Epithelial cell of proximal tubule (primary cell): ENCODE results near the gene GATAD2B. TPM values are rescaled to one million over a fixed set of nuclear protein-coding genes. Genes with fewer than 3 reads are reported as not detected.

ENCODE experiments used
- DNase-seq: peaks from one replicate; pipeline ENCODE4 v3.0.0-alpha.2; 2011; ENCODE audit warnings: low read depth
- H3K4me3 ChIP-seq: 2 replicates; pipeline ENCODE4 v1.5.1; 2011; ENCODE audit warnings: low read depth, mild to moderate bottlenecking, low read length
- total RNA-seq: library from RNA; depleted of rRNA; stranded (reverse); fragments of >200 nt; gene quantifications from 2 replicates; pipeline ENCODE4 v1.2.3, GENCODE V29; 2015
- TF ChIP-seq, protein P1 (sequence below): conservative IDR thresholded peaks from 2 replicates; pipeline ENCODE4 v1.5.1; 2012; ENCODE audit warnings: low read depth, mild to moderate bottlenecking, low read length

GATAD2B gene
- total RNA-seq, 1 donor from 2014 or later: 6.8 TPM

DNA sequence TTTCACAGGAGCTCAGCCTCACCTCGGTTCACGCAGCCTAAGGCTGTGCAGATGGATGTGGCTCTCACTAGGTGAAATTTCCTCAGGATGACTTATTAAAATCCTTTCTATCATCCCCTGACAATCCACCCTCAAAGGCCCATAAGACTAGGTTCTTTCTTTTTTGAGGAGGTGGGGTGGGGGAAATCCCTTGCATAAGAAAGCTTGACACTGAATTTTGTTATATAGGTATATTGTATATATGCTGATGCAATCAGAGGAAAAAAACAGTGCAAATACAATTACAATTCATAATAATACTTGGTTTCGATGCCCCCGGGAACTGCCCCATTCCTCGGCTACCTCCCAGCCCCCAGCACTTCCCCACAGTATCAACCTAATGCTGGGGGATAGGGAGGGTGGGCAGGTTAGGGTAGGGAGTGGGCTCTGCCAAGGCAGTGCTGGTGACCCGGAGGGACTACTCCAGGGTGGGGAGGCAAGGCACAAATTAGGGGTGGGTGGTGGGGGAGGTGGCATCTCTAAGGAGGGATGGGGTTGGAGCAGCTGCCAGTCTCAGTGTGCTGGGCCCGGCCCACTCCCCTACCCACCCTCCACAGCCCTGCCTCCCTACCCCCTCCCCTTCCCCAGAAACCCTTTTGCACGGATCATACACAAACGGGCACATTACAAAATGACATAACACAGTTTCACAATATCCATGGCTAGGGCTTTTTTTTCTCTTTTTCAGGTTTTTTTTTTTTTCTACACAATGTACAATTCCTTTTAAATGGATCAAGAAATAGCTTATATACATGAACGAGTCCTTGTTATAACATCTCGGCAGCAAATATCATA, 116.7 kb downstream of the GATAD2B start:
- H3K4me3 ChIP-seq: no peak overlapping the region
- TF ChIP-seq, protein P1, sequence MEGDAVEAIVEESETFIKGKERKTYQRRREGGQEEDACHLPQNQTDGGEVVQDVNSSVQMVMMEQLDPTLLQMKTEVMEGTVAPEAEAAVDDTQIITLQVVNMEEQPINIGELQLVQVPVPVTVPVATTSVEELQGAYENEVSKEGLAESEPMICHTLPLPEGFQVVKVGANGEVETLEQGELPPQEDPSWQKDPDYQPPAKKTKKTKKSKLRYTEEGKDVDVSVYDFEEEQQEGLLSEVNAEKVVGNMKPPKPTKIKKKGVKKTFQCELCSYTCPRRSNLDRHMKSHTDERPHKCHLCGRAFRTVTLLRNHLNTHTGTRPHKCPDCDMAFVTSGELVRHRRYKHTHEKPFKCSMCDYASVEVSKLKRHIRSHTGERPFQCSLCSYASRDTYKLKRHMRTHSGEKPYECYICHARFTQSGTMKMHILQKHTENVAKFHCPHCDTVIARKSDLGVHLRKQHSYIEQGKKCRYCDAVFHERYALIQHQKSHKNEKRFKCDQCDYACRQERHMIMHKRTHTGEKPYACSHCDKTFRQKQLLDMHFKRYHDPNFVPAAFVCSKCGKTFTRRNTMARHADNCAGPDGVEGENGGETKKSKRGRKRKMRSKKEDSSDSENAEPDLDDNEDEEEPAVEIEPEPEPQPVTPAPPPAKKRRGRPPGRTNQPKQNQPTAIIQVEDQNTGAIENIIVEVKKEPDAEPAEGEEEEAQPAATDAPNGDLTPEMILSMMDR: no peak

DNA sequence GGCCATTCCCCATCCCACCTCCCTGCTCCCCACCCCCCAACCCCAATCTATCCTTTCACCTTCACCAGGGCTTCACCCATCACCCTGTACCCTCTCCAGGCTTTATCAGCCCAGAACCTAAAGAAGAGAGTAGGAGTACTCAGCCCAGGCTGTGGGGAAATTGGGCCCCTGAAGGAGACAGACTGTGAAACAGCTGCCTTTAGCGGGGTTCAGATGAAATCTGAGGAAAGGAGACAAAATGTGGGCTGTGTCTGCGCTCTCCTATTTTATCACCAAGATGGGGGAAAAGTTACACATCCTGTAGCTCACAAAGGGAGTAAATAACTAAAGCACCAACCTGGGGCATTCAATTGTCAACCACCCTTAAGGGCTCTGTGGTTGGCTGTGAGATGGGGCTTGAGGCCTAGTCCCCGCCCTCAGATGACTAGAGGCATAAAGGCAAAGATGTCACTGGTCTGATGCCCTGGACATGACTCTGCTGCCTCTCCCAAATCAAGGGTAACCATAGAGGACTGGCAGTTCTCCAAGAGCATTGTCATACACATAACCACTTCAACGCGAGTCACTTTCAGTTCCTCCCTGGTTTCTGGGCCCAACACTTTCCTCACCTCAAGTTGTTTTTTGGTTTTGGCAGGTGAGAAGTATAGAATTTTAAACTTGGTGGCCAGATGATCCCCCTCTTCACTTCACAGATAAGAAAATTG, 117.6 kb downstream of the GATAD2B start:
- DNase-seq: no peak
- H3K4me3 ChIP-seq: no peak overlapping the region
- TF ChIP-seq, protein P1: no peak

More for the DNA sequence above, 116.7 kb downstream of the GATAD2B start:
- DNase-seq: no peak

DNA sequence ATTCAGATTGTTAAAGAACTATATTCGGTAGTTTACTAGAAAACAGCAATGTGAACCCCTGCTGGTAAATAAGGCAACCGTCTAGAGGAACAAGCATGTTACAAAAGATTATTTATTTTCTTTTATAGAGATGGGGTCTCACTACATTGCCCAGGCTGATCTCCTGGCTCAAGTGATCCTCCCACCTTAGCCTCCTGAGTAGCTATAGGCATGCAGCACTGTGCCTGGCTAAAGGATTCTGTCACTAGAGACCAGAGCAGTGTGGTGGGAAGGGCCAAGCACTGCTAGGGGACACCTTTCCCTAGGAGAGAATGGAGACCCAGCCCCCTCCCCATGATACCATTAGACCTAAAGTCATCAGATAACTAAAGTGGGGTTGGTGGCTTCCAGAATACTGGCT, 118.7 kb downstream of the GATAD2B start:
- no peak for DNase-seq
- no peak overlapping the region for H3K4me3 ChIP-seq
- TF ChIP-seq, protein P1: no peak

DNA sequence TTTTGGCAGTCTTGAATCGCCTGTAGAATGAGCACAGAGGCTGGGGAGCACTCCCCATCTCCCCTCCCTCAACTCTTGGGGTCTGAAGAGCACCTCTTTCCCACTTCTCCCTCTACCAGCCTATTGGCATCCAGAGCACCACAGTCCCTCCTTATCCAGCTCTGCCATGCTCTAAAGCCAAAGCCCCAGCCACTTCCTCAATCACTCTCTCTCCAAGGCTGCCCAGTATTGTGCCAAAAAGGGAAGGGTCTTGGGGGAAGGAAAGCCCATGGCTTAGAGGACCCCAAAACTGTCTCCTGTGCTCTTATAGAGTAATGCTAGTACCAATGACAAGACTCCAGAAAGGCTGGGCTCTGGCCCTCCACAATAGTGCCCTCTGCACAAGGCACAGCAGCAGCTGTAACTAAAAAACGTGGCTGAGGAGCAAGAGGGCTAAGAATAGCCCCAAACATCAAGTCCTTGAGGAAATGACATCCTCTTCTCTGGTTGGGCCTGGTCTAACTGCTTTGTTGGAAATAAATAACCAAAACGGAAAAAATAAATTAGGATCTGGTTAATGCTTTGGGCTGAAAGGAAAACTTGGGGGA, 119.2 kb downstream of the GATAD2B start:
- TF ChIP-seq, protein P1: no peak
- no peak overlapping the region for H3K4me3 ChIP-seq

DNA sequence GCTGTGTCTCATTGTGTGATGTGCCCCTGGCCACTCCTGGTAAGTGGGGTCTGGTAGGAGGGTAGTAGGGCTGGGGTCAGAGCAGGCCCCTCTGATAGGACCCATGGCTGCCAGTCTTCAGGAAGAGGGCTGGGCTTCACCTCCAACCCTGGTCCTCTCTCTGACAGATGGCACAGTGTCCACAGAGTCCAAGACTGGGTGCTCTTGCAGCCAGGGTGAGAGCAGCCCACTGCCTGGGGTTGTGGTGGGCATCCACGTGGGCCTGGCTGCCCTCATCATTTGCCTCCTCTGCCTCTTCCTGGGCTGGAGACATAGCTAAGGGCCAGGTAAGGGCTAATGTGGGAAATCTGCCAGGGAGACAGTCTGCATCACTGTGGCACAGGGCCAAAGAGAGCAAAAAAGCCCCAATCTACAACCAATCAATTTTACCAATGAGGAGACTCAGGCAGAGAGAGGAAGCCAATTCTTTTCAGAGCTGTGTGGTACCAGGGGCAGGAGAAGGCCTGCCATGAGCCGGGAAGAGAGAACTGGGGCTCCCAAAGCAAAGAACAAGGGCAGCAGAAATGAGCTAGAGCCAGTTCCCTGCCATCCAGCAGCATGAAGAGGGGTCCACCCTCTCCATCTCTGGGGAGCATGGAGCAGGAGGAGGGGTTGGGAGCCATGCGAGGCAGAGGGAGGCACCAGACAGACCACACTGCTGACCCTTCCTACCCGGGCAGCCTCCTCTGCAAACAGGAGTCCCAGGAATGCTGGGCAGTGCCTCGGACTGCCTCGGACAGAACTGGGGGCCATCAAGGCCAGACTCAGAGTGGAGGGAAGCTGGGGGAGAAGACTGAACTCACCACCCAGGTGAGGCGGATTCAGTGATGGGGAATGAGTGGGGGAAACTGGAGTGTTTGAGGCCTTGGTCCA, 120.7 kb downstream of the GATAD2B start:
- H3K4me3 ChIP-seq: no peak overlapping the region
- TF ChIP-seq, protein P1: no peak
- no peak for DNase-seq

More for the DNA sequence above, 119.2 kb downstream of the GATAD2B start:
- no peak for DNase-seq

DNA sequence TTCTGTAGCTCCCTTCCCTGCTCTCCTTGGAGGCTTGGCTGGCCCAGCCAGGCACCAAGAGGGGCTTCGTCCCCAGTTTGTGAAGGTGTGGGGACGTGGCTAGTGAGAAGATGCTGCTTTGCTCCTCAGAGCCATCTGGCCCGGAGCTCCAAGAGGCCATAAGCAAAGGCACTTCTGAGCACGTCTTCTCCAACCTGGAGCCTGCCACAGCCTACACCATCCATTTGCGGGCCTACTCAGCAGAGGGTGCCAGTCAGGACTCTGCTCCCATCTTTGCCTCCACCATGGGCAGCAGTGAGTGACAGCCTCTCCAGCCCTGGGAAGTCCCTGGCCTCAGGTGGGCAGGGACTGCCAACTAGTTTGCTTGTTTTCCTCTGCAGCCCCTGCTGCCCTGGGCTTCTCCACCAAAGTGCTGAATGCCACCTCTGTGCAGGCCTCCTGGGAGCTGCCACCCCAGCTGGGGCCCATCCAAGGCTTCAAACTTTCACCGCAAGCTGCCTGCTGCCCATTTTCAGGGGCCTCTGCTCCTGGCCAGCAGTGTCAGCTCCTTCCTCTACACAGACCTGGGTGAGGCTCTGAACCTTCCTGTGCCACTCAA, 121.6 kb downstream of the GATAD2B start:
- TF ChIP-seq, protein P1: no peak
- no peak for DNase-seq
- no peak overlapping the region for H3K4me3 ChIP-seq
